ENCODE data around the gene R3HDM2. TPM values are rescaled to one million over a fixed set of nuclear protein-coding genes. Genes with fewer than 3 reads are reported as not detected.
A peak's percentile ranks its signal among the peaks of the same experiment; 100 is the strongest.

The R3HDM2 gene
- total RNA-seq, 1 experiment from 2014 or later = 24.4 TPM

DNA sequence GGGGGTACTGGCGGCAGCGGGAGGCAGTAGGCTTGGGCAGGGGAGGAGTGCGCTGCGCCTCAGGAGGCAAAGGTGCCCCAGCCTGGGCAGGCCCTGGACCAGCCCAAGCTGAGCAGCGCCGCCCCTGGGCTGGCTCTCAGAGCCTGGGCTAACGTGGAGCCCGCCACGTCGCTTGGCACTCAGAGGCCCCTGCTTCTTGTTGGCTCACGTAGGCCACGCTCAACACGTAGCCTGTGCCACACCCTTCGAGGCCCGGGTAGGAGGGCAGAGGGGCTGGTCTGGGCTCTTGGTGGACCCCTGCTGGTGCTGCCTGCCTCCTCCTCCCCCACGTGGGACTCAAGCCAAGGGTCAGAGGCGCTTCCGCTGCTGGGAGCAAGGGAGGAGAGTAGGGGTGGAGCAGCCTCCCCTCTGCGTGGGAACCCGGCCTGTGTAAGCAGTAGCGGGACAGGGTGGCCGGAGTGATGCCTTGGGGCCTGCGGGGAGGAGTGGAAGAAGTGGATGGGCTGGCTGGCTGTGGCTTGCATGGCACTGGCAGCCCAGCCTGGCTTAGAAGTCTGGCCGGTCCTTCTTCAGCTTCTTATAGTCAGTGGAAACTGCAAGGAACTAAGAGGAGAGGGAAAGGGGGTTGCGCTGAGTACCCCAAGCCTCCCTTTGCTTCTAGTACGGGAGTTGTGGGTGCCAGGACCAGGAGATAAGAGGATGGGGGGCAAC, 195.7 kb downstream of the R3HDM2 start:
- DNase-seq (ENCODE audit: extremely low read depth, low read depth) = peak; percentile 89

DNA sequence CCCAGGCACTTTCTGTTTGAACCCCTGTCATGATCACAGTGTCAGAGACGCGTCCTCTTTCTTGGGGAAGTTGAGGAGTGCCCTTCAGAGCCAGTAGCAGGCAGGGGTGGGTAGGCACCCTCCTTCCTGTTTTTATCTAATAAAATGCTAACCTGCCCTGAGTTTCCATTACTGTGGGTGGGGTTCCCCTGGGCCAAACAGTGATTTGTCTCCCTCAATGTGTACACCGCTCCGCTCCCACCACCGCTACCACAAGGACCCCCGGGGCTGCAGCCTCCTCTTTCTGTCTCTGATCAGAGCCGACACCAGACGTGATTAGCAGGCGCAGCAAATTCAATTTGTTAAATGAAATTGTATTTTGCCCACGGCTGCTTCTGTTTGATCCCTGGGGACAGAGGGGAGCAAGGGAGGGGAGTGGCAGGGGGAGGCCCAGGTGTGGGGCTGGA, 196.2 kb downstream of the R3HDM2 start:
- DNase-seq (ENCODE audit: extremely low read depth, low read depth) = no peak

DNA sequence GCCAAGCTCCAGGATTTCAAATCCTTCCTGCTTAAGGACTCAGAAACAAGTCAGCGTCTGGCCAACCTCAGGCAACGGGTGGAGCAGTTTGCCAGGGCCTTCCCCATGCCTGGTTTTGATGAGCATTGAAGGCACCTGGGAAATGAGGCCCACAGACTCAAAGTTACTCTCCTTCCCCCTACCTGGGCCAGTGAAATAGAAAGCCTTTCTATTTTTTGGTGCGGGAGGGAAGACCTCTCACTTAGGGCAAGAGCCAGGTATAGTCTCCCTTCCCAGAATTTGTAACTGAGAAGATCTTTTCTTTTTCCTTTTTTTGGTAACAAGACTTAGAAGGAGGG, 196.6 kb downstream of the R3HDM2 start:
- DNase-seq (ENCODE audit: extremely low read depth, low read depth) = no peak

DNA sequence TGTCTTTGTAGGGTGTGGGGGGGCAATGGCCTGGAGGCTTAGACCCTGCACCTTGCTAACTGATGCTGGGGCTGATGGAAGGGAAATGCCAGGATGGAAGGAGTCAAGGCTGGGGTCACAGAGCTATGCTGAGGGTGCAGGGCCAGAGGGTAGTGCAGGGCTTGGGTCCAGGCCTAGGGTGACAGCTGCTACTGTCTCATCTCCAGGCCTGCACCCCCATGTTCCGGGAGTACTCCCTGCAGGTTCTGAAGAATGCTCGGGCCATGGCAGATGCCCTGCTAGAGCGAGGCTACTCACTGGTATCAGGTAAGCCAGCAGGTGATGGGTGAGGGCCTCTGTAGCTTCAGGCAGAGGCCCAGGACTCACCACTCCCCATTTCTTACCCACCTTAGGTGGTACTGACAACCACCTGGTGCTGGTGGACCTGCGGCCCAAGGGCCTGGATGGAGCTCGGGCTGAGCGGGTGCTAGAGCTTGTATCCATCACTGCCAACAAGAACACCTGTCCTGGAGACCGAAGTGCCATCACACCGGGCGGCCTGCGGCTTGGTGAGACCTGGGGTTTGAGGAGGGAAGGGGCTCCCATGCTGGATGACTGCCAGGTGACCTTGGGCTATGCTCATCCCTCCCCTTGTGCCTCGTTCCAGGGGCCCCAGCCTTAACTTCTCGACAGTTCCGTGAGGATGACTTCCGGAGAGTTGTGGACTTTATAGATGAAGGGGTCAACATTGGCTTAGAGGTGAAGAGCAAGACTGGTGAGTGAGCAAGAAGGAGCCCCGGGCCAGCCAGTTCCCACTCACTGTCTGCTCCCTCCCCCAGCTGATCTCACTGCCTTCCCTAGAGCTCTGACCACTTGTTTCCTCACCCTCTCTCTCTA, 197.2 kb downstream of the R3HDM2 start:
- no peak for DNase-seq (ENCODE audit: extremely low read depth, low read depth)

DNA sequence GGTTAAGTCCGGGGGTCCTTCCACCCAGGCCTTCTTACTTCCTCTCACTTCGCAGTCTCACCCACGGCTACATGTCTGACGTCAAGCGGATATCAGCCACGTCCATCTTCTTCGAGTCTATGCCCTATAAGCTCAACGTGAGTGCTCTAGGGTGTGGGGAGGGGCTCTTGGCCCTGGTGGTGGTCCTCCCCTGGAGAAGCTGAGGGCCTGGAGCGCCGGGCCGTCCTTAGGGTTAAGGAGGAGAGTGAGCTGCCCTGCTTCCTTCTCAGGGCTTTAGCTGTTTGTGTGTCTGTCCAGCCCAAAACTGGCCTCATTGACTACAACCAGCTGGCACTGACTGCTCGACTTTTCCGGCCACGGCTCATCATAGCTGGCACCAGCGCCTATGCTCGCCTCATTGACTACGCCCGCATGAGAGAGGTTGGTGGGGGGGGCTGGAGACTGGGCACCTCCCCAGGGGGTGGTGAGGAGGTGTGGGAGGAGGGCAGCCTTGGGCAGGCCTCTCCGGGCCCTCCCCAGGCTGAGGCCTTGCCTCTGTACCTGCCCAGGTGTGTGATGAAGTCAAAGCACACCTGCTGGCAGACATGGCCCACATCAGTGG, 198.6 kb downstream of the R3HDM2 start:
- DNase-seq (ENCODE audit: extremely low read depth, low read depth) = no peak

DNA sequence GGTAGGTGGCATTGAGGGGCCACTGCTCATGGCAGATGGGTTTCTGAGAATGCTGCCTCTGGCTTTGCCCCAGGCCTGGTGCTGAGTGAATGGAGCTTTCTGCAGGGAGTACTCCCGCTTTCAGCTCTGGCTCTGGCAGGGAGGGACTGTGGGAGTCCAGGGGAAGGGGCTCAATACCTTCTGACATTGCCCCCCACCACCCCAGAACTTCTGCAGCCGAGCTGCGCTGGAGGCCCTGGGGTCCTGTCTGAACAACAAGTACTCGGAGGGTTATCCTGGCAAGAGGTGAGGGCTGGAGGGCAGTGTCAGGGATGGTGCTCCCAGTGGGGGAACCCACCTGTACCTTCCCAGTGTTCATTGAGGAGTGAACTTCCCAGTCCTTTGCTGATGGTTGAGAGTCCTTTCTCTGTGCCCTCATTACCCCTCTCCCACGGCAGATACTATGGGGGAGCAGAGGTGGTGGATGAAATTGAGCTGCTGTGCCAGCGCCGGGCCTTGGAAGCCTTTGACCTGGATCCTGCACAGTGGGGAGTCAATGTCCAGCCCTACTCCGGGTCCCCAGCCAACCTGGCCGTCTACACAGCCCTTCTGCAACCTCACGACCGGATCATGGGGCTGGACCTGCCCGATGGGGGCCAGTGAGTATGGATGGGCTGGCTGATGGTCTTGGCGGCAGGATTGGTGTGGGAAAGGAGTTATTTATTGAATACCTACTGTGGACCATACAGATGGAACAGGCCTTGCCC, 199.4 kb downstream of the R3HDM2 start:
- DNase-seq (ENCODE audit: extremely low read depth, low read depth) = no peak

DNA sequence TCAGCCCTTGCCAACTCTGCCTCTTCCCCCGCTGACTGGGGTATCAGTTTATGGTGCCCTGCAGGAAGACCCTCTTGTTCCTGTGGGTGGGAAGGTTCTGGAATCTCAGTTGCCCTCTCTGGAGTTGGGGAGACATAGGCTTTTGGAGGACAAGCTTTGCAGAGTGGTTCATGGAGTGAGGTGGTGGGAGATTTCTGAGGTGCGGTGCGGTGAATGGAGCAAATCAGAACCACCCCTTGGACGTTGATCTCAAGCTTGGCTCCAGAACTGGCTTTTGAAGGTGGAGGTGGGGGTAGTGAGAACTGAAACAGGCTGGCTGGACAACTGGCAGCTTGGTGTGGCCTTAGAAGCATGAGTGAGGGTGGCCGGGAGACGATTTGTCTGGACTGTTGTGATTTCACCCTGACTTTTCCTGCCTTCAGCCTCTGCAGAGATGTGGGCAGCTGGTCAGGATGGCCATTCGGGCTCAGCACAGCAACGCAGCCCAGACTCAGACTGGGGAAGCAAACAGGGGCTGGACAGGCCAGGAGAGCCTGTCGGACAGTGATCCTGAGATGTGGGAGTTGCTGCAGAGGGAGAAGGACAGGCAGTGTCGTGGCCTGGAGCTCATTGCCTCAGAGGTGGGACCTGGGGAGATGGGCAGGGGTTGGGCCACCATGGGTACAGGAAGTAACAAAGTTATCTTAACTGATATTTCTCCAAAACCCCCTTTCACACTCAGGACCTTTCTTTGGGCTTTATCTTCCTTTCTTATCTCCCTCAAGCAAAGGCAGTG, 200.3 kb downstream of the R3HDM2 start:
- DNase-seq (ENCODE audit: extremely low read depth, low read depth) = no peak

DNA sequence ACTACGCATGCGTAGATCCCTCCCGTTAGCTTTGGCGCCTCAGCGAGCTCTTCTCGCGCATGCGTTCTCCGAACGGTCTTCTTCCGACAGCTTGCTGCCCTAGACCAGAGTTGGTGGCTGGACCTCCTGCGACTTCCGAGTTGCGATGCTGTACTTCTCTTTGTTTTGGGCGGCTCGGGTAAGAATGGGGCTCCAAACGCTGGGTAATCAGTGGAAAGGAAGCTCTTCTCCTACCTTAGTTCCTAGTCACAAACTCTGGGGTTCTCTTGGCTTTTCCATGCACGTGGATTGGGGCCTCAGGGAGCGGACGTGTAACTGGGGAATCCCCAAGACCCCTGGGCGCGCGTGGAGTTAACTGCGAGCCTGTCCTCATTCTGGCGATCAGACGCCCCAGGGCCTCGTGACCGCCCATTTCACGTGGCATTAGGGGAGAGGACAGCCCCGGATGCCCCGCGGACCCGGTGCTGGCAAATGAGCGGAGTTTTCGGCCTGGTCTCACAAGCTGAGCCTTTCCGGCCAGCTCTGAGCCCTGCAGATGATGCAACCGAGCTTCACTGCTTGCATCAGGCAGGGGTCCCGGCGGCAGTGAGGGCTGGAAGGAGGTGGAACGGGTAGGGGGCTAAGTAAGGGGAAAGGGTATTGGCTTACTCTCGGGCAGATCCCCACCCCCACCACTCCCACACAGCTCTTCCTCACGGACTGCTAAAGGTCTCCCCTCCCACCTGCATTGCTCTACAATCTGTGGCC, 201.0 kb downstream of the R3HDM2 start, which contains the start of gene SHMT2:
Gene SHMT2 (plus strand): TSS at position 78 of the 747 bp plus-strand sequence. CDS start 68 bp downstream, at position 146.
- peak; percentile 96 for DNase-seq (ENCODE audit: extremely low read depth, low read depth)

DNA sequence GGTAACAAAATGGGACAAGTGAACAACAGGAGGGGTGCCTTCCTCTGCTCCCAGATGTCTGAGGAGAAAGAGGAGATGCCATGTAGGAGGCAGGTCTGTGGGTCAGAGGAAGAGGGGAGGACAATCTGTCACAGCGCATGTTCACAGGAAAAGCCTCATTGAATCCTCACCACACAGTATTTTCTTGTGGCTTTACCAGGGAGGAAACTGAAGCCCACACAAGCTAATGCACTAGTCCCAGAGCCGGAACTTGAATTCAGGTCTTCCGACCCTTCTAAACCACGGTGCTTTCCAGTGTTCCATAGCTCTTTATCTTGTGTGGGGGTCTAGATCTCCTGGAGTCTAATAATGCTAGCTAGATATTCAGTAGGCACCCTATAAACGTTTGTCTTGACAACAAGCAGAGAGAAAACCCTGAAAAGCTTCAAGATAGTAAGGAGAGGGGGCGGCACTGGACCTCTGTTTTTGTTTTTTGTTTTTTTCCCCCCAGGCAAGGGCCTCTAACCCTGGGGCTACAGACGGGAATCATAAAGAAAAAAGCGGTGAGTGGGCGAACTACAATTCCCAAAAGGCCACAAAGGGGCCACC, 201.7 kb downstream of the R3HDM2 start:
- DNase-seq (ENCODE audit: extremely low read depth, low read depth) = no peak

DNA sequence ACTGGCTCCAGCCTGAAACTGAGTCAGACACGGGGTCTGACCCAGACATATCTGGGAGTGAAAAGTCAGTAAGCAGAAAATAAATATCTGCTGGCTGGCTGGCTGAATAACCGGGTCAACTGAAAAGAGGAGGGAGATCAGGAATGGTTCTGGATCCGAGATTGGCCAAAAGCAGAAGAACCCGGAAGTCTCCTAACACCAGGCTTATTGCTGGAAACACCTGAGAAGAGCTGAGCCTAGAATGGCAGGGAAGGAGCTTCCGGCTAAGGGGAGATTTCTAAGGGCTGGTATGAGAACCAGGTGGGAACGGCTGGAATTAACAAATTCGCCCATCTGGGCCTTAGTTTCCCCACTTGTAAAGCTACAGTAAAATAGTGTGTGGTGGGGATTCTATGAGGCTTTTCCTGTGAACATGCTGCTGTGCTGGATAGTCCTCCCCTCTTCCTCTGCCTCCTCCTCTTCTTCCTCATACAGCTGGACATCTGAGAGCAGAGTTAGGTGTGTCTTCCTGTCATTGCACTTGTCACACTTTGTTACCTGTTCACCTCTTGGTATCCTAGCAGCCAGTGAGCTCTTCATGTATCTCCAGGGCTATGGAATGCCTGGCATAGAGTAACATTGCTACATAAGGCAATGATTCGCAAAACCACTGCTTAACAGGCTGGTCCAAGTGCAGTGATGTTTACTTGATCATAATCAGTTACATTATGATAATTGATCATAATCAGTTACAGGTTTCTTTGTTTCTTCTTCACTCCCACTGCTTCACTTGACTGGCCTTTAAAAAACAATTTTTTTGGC, 203.3 kb downstream of the R3HDM2 start:
- no peak for DNase-seq (ENCODE audit: extremely low read depth, low read depth)

DNA sequence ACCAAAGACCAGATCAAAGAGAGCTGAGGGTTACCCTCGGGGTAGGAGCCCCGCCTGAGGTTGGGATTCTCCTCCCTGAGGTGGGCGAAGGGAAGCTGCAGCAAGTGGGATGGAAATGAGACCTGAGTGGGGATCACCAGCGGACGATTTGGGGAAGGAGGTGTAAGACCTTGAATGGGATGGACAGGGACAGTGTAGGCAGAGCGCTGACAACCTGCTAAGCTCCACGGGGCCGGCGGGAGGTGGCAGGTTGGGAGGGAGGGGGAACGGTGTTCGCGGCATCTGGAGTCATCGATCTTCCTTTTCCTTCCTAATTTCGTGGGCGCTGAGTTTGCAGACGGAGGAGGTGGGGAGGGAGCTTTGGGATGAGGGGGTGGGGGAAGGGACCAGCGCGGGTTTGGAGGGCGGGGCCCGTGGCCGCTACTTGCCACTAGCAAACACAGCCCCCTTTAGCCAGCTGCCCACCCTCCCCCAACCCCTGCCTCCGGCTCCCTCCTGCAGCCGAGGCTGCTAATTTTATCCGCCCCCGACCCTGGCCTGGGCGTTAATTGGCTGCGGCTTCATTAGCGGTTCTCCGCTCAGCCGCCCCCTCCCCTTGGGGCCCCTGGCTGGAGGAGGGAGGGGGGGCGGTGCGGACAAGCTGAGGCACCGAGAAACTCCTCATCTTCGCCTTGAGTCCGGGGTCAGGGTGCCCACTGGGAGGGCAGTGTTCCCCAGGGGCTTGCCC, 204.1 kb downstream of the R3HDM2 start:
- DNase-seq (ENCODE audit: extremely low read depth, low read depth) = no peak

DNA sequence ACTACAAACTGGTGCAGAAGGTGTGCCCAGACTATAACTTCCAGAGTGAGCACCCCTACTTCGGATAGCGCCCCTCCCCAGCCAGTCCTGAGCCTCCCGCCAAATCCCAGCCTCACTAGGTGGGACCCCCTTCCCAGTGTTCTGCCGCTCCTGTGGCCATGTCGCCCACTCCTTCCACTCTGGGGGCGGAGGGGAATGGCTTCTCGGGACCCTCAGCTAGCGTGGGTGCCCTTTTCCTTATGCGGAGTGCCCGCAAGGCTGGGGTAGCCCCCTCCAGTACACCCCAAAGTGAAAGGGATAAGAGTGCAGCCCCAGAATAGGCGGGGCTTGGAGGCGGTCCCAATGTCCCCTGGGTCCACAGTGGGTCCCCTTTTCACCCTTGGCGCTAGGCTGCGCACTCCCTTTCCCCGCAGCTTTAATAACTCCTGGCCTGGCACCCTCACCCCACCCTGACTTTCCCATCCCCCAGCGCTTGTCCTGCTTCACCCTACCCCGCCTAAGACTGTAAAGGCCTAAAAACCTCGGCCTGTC, 205.1 kb downstream of the R3HDM2 start:
- DNase-seq (ENCODE audit: extremely low read depth, low read depth) = no peak

DNA sequence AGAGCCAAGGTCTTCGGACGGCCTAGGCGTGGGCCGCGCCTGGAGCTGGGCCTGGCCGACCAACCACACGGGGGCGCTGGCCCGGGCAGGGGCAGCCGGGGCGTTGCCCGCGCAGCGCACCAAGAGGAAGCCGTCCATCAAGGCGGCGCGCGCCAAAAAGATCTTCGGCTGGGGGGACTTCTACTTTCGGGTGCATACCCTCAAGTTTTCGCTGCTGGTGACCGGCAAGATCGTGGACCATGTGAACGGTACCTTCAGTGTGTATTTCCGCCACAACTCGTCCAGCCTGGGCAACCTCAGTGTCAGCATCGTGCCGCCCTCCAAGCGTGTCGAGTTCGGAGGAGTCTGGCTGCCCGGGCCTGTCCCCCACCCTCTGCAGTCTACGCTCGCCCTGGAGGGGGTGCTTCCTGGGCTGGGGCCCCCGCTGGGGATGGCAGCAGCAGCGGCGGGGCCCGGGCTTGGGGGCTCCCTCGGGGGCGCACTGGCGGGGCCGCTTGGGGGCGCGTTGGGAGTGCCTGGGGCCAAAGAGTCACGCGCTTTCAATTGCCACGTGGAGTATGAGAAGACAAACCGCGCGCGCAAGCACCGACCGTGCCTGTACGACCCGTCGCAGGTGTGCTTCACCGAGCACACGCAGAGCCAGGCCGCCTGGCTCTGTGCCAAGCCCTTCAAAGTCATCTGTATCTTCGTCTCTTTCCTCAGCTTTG, 205.7 kb downstream of the R3HDM2 start:
- no peak for DNase-seq (ENCODE audit: extremely low read depth, low read depth)

DNA sequence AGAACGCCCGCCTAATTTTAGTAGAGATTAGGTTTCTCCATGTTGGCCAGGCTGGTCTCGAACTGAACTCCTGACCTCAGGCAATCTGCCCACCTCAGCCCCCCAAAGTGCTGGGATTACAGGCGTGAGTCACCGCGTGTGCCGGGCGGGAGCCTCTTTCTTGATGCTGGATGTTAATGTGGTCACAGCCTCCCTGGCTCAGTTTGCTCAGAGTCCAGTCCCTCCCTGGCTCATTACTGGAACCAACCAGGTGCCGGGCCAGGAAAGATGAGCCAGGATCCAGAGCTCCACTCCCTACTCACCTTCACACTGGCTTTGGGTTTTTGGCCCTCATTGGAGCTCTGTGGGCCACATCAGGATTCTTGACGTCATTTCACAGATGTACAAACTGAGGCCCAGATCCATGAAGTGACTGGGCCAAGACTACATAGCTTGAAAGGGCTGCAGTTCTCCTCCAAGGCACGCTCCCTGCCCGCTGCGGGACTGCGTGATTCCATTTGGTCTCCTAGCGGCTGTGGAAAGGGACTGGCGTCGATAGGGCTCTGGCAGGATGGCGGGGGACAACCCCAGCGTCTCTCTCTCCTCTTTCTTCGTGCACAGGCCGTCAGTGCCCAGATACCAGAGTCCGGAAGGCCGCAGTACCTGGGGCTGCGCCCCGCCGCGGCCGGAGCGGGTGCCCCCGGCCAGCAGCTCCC, 206.4 kb downstream of the R3HDM2 start:
- DNase-seq (ENCODE audit: extremely low read depth, low read depth) = no peak

DNA sequence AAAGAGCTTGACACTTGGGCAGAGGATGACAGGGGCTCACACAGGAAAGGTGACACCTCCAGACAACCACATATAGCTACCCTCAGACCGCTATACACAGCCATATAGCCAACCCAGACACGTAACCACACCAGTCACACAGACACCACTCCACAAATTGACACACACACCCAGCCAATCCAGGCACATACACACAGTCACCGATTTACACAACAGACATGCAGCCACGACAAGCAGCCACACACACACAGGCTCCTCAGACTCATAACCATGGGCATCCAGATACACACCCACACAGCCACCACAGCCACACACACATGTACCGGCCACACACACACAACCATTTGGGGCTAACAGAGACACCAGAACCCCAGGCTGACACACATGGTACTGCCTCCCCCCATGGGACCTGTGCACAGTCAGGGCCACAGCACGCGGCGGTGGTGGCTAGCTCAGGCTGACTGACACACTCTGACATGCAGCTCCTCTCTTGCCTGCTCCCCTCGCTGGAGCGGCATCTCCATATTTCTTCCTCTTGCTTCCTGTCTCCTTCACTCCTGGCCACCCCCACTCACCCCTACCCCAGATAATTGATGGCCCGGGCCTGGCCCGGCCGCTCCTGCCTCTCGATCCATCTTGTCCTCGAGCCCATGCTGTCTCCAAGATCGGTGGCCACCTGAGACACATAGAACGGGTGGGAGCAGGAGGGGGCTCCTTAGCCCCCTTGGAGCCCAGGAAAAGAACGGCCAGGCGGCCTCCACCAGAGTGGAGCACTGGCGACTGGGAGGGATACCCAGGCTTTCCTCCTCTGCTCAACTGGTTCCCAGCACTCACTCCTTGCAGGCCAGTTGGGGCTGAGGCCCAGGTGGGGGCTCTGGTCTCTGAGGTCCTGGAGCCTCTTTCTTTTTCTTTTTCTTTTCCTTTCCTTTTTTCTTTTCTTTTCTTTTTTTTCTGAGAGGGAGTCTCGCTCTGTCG, 207.4 kb downstream of the R3HDM2 start:
- no peak for DNase-seq (ENCODE audit: extremely low read depth, low read depth)

Measured in NCI-H460 (cell line).